ENCODE results near the gene IRAK2. TPM values are rescaled to one million over a fixed set of nuclear protein-coding genes. Genes with fewer than 3 reads are reported as not detected.
"Not testable (repeated sequence)": the region's sequence is repeated elsewhere in the genome, so short reads cannot be mapped to it uniquely, and the experiment has no call there.

Gene IRAK2
- total RNA-seq, 2 experiments from 2014 or later, result 5.1 to 5.2 TPM

- not testable (repeated sequence) for DNase-seq; H3K9me3 Mint-ChIP-seq; H3K36me3 Mint-ChIP-seq (ENCODE audit: low read depth); H3K27me3 Mint-ChIP-seq; H3K27ac Mint-ChIP-seq
- Mint-ChIP-seq H3K4me1 (peaks cover 32% of the 10 kb centered on the region), H3K4me3 (peak overlapping the region; percentile 70)
- ChIA-PET CTCF (interaction anchor here (0.7 to 1.8 kb wide), 7 partner anchors 29 to 164 kb away, joined by 3 to 9 read pairs (median 3); no protein-coding TSS in a partner anchor), POLR2A (interaction anchor here (0.6 to 1.0 kb wide), 5 partner anchors 11 to 60 kb away, joined by 3 read pairs; no protein-coding TSS in a partner anchor)
Measured at GRCh38 chr3:10164201-10164545, 546 bp upstream of the IRAK2 start.

GRCh38 chr3:10166213-10166604 is 1.5 kb downstream of the IRAK2 start:
- H3K4me3 Mint-ChIP-seq, result peak overlapping the region; percentile 54
- POLR2A ChIA-PET, result interaction anchor here (0.7 kb wide), 1 partner anchor 356 kb away, joined by 3 read pairs; no protein-coding TSS in a partner anchor
- H3K36me3 Mint-ChIP-seq (ENCODE audit: low read depth), result peaks cover 18% of the 10 kb centered on the region
- no peak for DNase-seq
- H3K27me3 Mint-ChIP-seq, result no peaks in the 10 kb centered on the region
- peaks cover 10% of the 10 kb centered on the region for H3K9me3 Mint-ChIP-seq
- H3K4me1 Mint-ChIP-seq, result peaks cover 32% of the 10 kb centered on the region
- CTCF ChIA-PET, result interaction anchor here (0.7 to 2.2 kb wide), 6 partner anchors 28 to 325 kb away, joined by 3 to 6 read pairs (median 4); partner anchors contain the start of gene TATDN2
- H3K27ac Mint-ChIP-seq, result no peak overlapping the region

GRCh38 chr3:10169000-10169496 is 4.3 kb downstream of the IRAK2 start:
- H3K27ac Mint-ChIP-seq, result no peak overlapping the region
- H3K4me3 Mint-ChIP-seq, result no peak overlapping the region
- no peaks in the 10 kb centered on the region for H3K27me3 Mint-ChIP-seq
- peaks cover 34% of the 10 kb centered on the region for H3K4me1 Mint-ChIP-seq
- CTCF ChIA-PET, result interaction anchor here (0.6 kb wide), 1 partner anchor 33 kb away, joined by 4 read pairs; no protein-coding TSS in a partner anchor
- no peak for DNase-seq
- POLR2A ChIA-PET, result no interaction called here
- H3K9me3 Mint-ChIP-seq, result peaks cover 10% of the 10 kb centered on the region
- peaks cover 18% of the 10 kb centered on the region for H3K36me3 Mint-ChIP-seq (ENCODE audit: low read depth)

GRCh38 chr3:10170915-10171478 is 6.3 kb downstream of the IRAK2 start:
- no peak overlapping the region for H3K27ac Mint-ChIP-seq
- CTCF ChIA-PET, result interaction anchor here (0.5 to 1.1 kb wide), 2 partner anchors 10 to 532 kb away, joined by 3 read pairs; no protein-coding TSS in a partner anchor
- DNase-seq, result no peak
- H3K4me3 Mint-ChIP-seq, result no peak overlapping the region
- H3K4me1 Mint-ChIP-seq, result peaks cover 30% of the 10 kb centered on the region
- no peaks in the 10 kb centered on the region for H3K27me3 Mint-ChIP-seq
- POLR2A ChIA-PET, result no interaction called here
- peaks cover 18% of the 10 kb centered on the region for H3K36me3 Mint-ChIP-seq (ENCODE audit: low read depth)
- H3K9me3 Mint-ChIP-seq, result peaks cover 10% of the 10 kb centered on the region

GRCh38 chr3:10173095-10173925 is 8.6 kb downstream of the IRAK2 start:
- POLR2A ChIA-PET, result interaction anchor here (1.0 kb wide), 1 partner anchor 75 kb away, joined by 3 read pairs; the partner anchor contains the start of gene TATDN2
- Mint-ChIP-seq H3K27me3 (no peaks in the 10 kb centered on the region), H3K4me3 (no peak overlapping the region), H3K36me3 (ENCODE audit: low read depth) (peaks cover 18% of the 10 kb centered on the region), H3K9me3 (peaks cover 10% of the 10 kb centered on the region), H3K4me1 (peaks cover 18% of the 10 kb centered on the region), H3K27ac (no peak overlapping the region)
- no peak for DNase-seq
- CTCF ChIA-PET, result interaction anchor here (0.7 to 1.5 kb wide), 4 partner anchors 13 to 70 kb away, joined by 3 to 6 read pairs (median 3); no protein-coding TSS in a partner anchor

GRCh38 chr3:10173926-10174435 is 9.3 kb downstream of the IRAK2 start:
- ChIA-PET POLR2A (interaction anchor here (1.0 kb wide), 1 partner anchor 74 kb away, joined by 3 read pairs; the partner anchor contains the start of gene TATDN2), CTCF (interaction anchor here (1.2 to 1.5 kb wide), 2 partner anchors 12 to 20 kb away, joined by 3 to 6 read pairs; no protein-coding TSS in a partner anchor)
- Mint-ChIP-seq H3K9me3 (peaks cover 5% of the 10 kb centered on the region), H3K36me3 (ENCODE audit: low read depth) (peaks cover 13% of the 10 kb centered on the region), H3K27me3 (no peaks in the 10 kb centered on the region), H3K27ac (no peak overlapping the region), H3K4me1 (peaks cover 12% of the 10 kb centered on the region), H3K4me3 (no peak overlapping the region)
- no peak for DNase-seq

GRCh38 chr3:10175334-10175733 is 10.6 kb downstream of the IRAK2 start:
- peaks cover 13% of the 10 kb centered on the region for H3K4me1 Mint-ChIP-seq
- DNase-seq; H3K36me3 Mint-ChIP-seq (ENCODE audit: low read depth); H3K27me3 Mint-ChIP-seq; POLR2A ChIA-PET; CTCF ChIA-PET; H3K27ac Mint-ChIP-seq; H3K4me3 Mint-ChIP-seq; H3K9me3 Mint-ChIP-seq: not testable (repeated sequence)

- H3K27me3 Mint-ChIP-seq; H3K27ac Mint-ChIP-seq; POLR2A ChIA-PET; H3K36me3 Mint-ChIP-seq (ENCODE audit: low read depth); H3K4me3 Mint-ChIP-seq; DNase-seq; H3K9me3 Mint-ChIP-seq: not testable (repeated sequence)
- CTCF ChIA-PET, result interaction anchor here (0.6 to 0.8 kb wide), 2 partner anchors 75 to 86 kb away, joined by 3 to 4 read pairs; no protein-coding TSS in a partner anchor
- H3K4me1 Mint-ChIP-seq, result peaks cover 13% of the 10 kb centered on the region
Measured at GRCh38 chr3:10176150-10176549, 11.4 kb downstream of the IRAK2 start.

- no peak for DNase-seq
- Mint-ChIP-seq H3K9me3 (no peaks in the 10 kb centered on the region), H3K4me1 (peaks cover 16% of the 10 kb centered on the region), H3K27ac (no peak overlapping the region), H3K4me3 (no peak overlapping the region), H3K27me3 (no peaks in the 10 kb centered on the region), H3K36me3 (ENCODE audit: low read depth) (peaks cover 4% of the 10 kb centered on the region)
- ChIA-PET POLR2A (interaction anchor here (1.0 to 2.2 kb wide), 3 partner anchors 9 to 36 kb away, joined by 3 to 6 read pairs (median 3); no protein-coding TSS in a partner anchor), CTCF (no interaction called here)
Measured at GRCh38 chr3:10177737-10178136, 13.0 kb downstream of the IRAK2 start.

- no peak overlapping the region for H3K27ac Mint-ChIP-seq
- H3K9me3 Mint-ChIP-seq, result no peaks in the 10 kb centered on the region
- CTCF ChIA-PET, result interaction anchor here (0.7 to 1.9 kb wide), 3 partner anchors 11 to 753 kb away, joined by 3 to 4 read pairs (median 3); no protein-coding TSS in a partner anchor
- POLR2A ChIA-PET, result interaction anchor here (1.4 to 2.2 kb wide), 2 partner anchors 11 to 13 kb away, joined by 5 to 6 read pairs; no protein-coding TSS in a partner anchor
- no peaks in the 10 kb centered on the region for H3K27me3 Mint-ChIP-seq
- no peak for DNase-seq
- H3K4me1 Mint-ChIP-seq, result peaks cover 10% of the 10 kb centered on the region
- H3K4me3 Mint-ChIP-seq, result no peak overlapping the region
- H3K36me3 Mint-ChIP-seq (ENCODE audit: low read depth), result peaks cover 4% of the 10 kb centered on the region
Measured at GRCh38 chr3:10178892-10179291, 14.2 kb downstream of the IRAK2 start.

GRCh38 chr3:10180289-10180688 is 15.6 kb downstream of the IRAK2 start:
- Mint-ChIP-seq H3K4me3 (no peak overlapping the region), H3K36me3 (ENCODE audit: low read depth) (peaks cover 8% of the 10 kb centered on the region), H3K27me3 (no peaks in the 10 kb centered on the region), H3K9me3 (no peaks in the 10 kb centered on the region), H3K4me1 (peaks cover 10% of the 10 kb centered on the region), H3K27ac (no peak overlapping the region)
- ChIA-PET CTCF (interaction anchor here (1.1 to 1.2 kb wide), 3 partner anchors 9 to 83 kb away, joined by 3 read pairs; no protein-coding TSS in a partner anchor), POLR2A (interaction anchor here (1.8 kb wide), 1 partner anchor 19 kb away, joined by 4 read pairs; no protein-coding TSS in a partner anchor)
- DNase-seq, result no peak

- no peaks in the 10 kb centered on the region for H3K27me3 Mint-ChIP-seq
- H3K27ac Mint-ChIP-seq, result no peak overlapping the region
- ChIA-PET CTCF (interaction anchor here (0.6 to 1.2 kb wide), 4 partner anchors 10 to 83 kb away, joined by 3 read pairs; no protein-coding TSS in a partner anchor), POLR2A (interaction anchor here (1.0 to 1.8 kb wide), 2 partner anchors 13 to 19 kb away, joined by 3 to 4 read pairs; no protein-coding TSS in a partner anchor)
- no peak for DNase-seq
- H3K4me3 Mint-ChIP-seq, result no peak overlapping the region
- H3K9me3 Mint-ChIP-seq, result no peaks in the 10 kb centered on the region
- peaks cover 8% of the 10 kb centered on the region for H3K36me3 Mint-ChIP-seq (ENCODE audit: low read depth)
- peaks cover 14% of the 10 kb centered on the region for H3K4me1 Mint-ChIP-seq
Measured at GRCh38 chr3:10180738-10181295, 16.1 kb downstream of the IRAK2 start.
